ENCODE measurements around the gene FABP3.

FABP3 gene

DNA sequence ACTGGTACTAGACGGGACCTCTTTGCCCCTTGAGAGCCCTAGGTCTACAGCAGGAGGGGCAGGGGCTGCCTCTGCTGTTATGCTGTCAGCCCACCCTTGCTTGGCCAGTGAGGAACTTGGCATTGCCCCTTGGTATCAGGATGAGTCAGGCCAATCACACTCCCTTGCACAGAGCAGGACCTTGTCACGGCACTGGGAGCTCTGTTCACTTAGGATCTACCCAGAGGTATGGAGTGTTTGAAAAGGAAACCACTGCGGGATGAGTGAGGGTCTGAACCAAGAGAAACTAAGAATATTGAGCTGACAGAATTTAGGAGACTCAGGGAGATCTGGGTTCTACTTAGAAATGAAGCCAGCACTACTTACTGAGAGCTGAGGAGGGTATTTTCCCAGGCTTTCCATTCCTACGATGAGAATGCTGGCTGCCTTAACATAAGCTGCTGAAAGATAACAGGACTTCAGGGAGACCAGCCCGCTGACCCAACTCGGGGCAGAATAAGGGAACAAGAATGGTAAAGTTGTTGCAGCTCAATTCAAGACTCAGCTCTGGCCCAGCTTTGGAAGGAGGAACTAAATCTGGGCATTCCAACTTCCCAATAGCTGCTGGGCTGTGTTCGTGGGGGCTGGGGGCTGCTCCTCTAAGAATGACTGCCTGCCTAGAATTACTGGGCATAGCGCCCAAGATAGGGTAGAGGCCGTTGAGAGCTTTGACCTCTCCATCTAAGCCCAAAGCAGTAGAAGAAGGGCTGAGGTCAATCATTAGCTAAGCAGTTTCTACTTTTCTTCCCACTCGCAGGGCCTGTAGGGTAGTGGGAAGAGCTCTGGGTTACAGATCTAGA, 1.5 kb downstream of the FABP3 start:
- DNase-seq: no peak

DNA sequence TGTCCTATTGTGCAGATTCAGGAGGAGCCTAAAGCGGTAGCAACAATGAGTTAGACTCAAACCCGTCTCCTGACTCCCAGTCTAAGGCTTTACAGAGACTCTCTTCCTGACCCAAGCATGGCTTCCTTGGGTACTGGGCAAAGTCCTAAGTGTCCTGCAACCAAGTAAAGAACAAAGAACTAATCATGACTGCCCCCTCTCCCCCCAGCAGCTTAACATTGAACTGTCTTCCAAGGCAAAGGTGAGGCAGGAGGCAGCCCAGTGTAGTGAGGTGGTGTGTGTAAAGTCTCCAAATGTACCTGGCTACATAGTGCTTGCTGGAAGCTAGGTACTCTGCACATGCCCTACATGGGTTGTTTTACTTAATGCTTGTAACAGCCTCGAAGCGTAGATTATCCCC, 2.3 kb downstream of the FABP3 start:
- DNase-seq: no peak

DNA sequence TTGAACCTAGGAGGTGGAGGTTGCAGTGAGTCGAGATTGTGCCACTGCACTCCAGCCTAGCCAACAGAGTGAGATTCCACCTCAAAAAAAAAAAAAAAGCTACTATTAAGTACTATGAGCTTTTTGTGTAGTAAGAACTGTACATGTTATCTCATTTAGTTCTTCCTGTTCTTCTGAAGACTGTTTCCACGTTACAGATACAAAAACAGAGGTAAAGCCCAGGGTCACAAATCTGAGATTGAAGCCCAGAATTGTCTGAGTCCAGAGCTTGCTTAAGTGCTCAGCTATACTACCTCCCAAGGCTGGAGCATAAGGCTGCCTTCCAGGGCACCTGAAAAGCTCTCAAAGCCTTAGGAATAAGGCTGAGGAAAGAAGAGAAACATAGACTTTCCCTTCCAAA, 2.9 kb downstream of the FABP3 start:
- DNase-seq: no peak

DNA sequence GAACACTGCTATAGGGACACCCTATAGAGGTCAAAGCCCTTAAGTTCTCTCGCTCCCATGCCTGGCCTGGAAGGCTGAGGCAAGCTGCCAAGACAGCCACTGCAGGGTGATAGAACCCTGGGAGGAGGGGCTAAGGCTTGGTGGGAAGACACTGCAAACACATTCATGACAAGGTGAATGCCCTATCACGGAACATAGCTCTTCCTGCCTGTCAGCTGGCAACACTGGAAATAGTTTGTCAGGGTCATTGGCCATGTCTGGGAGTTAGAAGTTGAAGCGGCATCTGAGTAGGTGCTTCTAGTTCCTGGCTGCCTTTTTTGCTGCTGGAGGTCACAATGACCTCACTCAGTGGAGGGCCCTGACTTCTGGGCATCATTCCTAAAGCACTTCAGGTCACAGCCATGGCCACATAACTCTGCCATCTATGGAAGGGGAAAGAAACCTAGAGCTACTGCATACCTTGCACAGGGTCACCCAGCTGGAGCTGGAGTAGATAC, 4.2 kb downstream of the FABP3 start:
- DNase-seq: peak; percentile 52

DNA sequence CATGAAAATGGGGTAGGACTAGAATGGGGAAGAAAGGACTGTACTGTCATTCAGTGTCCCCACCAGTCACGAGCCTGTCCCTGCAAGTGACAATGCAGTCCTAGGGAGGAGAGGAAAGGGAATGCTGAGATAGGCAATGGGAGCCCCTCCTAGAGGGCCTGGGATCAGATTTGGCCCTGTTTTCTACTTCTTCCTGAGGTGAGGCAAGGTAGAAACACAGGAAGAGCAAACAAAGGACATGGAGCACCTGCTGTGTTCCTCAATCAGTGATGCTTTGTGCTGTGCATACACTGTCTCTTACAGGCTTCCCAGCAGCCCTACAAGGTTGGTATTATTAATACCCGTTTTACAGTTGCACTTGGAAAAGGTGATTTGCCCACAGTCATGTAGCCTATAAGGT, 6.1 kb downstream of the FABP3 start:
- no peak for DNase-seq

DNA sequence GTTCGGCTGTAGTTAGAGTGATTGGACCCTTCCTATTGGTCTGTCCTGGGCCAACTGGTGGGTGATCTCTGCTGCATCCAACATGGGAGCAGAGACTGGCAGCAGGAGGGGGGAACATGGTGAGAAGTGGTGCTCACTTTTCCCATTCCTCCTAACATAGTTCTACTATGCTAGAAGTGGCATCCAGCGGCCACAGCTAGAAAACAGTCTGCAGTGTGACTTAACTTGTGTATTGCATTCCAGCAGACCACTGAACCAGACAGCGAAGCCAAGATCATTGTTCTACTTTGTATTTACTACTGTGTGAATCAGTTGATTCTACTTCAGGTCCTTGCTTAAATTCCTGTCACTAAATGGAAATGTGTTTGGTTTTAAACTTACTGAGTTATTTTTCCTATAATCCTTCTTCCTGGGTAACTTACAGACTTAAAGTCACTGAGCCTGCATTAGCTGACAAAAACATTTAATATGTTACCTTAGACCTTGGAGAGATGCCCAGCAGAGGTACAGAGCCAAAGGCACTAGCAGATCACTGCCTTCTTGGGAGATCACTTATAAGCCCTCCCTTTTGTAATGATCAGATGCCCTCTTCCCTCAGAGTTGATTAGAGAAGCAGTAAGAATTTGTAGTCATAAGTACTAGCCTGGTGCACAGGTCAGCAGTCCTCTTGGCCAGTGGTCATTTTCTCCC, 8.2 kb downstream of the FABP3 start:
- no peak for DNase-seq

DNA sequence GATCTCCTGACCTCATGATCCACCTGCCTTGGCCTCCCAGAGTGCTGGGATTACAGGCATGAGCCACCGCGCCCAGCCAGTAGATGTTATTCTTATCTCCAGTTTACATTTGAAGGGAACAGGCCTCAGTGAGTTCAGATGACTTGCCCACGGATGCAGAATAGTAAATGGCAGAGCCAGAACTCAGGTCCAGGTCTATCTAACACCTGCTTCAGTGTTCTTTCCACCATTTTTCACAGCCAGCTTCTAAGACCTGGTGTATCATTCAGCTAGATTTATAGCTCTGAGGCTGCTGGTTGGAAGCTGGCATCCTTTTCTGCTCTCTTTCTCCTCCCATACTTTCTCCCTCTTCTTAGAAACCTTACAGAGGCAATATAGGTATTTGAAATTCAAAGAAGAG, 10.8 kb downstream of the FABP3 start:
- DNase-seq: no peak

DNA sequence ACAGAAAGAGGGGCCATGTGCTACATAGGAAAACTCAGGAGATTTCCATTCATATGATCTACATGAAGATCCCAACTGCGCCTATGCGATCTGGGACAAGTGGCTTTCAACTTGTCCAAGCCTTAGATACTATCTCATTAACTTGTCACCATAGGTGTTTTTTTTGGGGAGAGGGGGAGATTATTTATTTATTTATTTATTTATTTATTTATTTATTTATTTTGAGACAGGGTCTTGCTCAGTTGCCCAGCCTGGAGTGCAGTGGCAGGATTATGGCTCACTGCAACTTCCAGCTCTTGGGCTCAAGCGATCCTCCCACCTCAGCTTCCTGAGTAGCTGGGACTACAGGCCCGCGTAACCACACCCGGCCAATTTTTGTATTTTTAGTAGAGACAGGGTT, 11.3 kb downstream of the FABP3 start:
- no peak for DNase-seq

DNA sequence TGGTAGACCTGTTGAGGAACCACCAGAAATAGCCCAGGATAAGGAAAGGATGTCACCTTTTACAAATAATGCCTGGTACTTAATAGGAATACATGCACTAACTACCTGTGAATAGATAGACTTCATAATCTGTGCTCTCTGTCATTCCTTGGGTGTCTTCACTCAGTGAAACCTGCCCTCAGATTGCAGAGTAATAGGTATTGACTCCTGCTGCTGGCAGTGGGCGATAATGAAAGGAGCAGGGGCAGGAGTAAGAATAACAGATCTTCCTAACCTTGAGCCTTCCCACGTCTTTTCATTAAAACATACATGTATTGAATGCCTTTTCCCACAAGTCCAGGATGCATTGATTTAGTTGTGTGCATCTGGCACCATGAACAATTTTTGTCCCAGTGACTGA, 16.4 kb downstream of the FABP3 start:
- no peak for DNase-seq

DNA sequence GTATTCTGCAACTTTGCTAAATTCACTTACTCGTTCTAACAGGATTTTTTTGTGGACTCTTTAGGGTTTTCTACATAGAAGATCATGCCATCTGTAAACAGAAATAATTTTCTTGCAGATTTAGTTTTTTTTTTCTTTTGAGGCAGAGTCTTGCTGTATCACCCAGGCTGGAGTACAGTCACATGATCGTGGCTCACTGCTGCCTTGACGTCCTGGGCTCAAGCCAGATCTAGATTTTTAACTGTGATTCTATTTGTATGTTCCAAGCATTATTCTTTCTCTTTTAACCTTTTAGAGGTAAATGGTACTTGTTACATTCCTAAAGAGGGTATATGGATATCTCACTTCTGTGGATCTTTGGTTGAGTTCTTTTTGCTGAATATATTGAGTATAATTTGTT, 18.6 kb downstream of the FABP3 start:
- DNase-seq: peak; percentile 48

DNA sequence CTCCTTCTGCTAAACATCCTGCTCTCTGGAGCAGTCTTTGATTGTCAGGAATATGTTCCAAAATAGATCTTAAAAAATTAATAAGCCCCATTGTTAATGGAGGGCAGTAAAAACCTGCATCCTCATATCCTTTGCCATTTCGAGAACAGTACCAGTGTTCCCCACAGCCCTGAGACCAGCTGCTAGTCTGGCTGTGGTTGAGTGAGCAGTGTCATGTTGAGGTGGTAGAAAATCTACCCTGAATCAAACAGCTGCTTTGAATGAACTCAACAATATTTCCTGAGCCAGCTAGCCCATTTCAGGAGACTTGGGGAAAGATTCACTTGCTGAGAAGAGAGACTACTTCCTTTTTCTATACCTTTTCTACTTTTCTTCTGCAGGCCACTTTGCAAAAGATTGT, 24.4 kb downstream of the FABP3 start:
- DNase-seq: no peak

DNA sequence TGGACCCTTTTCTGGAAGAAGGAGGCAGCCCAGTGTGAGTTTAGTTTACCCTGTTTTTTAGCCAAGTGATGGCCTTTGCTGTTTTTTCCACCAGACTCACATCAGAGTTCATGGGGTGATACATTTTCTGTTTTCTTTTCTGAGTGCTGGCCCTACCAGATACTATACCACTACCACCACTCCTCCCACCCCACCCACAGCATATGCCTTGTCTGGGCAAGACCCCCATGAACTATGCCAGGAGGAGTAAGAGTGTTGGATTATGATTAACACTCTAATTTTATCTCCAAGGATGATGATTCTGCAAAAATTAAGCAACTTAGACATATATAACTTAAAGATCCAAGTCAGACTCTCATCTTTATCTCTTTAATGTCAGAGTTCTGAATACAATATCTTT, 26.1 kb downstream of the FABP3 start:
- peak; percentile 87 for DNase-seq

DNA sequence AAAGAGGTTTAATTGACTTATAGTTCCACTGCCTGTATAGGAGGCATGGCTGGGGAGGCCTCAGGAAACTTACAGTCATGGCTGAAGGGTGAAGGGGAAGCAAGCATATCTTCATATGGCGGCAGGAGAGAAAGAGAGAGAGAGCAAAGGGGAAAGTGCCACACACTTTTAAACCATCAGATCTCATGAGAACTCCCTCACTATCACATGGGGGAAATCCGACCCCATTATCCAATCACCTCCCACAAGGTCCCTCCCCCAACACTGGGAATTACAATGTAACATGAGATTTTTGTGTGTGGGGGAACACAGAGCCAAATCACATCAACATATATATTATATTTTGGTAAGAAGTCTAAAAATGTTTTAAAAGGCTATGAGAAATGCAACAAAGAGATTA, 27.2 kb downstream of the FABP3 start:
- peak; percentile 18 for DNase-seq

DNA sequence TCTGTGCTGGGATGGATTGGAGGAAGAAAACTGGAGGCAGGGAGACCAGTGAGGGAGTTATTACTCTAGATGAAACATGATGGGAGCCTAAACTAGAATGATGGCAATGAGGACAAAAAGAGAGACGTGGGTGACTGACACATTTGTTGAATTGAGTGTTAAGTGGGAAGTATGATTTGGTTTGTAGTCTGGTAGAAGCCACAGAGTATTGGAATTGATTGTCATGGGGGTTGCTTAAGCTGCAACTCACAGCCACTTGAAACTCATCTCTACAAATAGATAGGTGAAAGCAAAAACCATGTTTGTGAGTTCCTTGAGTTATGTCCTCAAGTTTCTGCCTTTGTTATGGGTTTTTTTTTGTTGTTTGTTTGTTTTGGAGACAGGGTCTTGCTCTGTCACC, 28.4 kb downstream of the FABP3 start:
- no peak for DNase-seq

DNA sequence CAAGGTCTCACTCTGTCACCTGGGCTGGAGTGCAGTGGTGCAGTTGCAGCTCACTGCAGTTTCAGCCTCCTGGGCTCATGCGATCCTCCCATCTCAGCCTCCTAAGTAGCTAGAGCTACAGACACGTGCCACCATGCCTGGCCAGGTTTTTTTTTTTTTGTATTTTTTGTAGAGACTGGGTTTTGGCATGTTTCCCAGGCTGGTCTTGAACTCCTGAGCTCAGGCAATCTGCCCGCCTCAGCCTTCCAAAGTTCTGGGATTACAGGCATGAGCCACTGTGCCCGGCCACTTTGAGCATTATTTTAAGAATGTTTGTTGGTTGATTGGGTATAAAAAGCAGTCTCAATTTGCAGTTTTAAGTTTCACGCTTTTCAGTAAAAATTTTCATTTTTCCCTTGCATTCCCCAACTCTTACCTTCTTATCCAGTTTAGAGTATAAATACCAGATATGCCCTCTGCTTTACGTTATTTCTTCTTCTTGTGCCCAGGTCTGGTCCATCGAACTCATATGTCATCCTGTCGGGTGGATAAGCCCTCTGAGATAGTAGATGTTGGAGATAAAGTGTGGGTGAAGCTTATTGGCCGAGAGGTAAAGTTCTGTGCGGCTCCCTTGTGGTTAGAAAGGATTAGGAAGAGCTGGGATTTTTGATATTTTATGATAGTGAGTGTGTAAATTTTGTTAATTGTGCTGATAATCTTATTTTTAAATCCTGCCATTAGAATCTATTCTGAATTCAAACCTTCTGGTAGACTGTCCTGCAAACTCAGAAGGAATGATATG, 36.0 kb downstream of the FABP3 start:
- DNase-seq: no peak

DNA sequence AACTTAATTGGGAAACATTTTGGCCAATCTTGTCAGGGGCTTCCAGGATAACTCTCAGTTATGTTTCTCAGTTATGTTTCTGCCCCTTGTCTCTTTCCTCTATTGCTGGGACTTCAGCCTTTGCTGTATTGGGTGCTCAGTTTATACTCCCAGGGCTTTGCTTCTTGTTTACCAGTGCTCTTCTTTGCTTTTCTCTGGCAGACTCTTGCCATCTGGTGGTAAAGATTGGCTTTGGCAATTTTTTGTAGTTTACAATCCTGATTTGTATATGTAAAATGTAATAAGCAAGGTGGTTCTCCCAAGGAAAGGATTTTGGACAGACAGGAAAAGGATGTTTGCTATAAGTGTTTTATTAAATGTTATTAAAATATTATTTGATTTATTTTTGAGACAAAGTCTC, 37.9 kb downstream of the FABP3 start:
- DNase-seq: peak; percentile 72

DNA sequence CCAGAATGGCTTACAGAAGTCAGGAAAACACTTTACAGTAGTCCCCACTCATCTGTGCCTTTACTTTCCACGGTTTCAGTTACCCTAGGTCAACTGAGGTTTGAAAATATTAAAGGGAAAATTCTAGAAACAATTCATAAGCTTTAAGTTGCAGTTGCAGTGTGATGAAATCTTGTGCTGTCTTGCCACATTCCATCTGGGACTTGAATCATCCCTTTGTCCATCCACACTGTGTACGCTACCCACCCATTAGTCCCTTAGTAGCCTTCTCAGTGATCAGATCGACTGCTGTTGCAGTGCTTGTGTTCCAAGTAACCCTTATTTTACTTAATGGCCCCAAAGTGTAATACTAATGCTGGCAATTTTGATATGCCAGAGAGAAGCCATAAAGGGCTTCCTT, 45.5 kb downstream of the FABP3 start:
- no peak for DNase-seq

DNA sequence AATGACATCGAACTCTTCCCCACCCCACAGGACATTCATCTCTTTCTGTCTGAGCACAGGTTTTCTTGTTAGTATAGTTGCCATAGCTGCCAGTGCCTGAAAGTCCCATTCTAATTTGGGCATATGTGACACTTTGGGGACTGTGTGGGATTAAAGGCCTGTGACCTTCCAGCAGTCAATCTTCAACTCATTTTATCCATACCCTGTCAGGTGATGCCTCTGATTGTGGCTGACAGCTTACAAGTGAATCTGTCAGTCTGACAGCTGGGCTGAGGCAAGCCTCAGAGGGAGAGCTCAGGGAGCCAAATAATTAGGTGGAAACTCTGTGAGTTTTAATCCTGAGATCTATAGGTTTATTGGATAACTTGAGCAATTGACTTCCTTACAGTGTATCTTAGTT, 46.4 kb downstream of the FABP3 start:
- DNase-seq: no peak

DNA sequence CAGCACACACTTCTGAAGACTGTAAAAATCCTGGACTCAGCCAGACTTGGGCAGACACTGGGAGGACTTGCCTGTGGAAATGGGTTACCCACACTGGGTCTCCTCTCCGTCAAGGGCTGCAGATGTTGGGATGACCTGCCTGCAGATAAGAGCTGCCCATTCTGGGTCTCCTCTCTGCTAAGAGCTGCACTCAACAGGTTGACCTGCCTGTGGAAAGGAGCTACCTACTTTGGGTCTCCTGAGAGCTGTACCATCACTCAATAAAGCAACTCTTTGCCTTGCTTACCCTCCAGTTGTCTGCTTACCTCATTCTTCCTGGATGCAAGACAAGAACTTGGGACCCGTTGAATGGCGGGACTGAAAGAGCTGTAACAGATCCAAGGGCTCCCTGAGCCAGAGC, 47.9 kb downstream of the FABP3 start:
- no peak for DNase-seq

DNA sequence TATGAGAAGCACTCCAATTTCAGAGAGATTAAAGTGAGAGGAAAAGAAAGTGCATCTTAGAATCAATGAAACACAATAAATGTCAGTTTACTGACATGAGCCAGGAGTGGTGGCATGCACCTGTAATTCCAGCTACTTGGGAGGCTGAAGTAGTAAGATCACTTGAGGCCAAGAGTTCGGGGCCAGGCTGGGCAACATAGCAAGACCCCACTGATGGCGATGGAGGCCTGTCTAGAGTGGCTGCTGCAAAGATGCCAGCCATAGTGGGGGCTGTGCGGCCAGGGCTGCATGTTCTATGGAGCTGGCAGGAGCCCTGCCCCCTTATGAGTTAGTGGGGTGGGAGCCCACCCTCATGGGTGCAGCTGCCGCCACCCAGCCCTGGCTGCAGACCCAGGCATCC, 48.8 kb downstream of the FABP3 start:
- DNase-seq: no peak

DNA sequence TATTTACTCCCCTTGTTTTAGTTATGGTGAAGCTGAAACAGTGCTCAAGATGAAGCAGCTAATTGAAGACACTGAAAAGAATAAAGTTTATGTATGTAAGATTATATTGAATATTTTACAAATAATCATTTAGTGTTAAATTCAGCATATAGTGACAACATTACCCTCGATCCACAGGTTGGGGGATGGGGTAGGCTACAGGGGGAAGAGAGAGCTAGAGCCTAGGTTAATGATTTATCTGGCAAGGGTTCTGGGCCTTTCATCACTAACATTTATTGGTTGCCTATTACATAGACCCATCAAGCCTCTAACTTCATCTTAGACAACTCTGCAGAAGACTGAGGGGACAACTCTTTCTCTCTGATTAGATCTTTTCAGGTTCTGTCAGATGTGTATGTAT, 54.7 kb downstream of the FABP3 start:
- DNase-seq: no peak

DNA sequence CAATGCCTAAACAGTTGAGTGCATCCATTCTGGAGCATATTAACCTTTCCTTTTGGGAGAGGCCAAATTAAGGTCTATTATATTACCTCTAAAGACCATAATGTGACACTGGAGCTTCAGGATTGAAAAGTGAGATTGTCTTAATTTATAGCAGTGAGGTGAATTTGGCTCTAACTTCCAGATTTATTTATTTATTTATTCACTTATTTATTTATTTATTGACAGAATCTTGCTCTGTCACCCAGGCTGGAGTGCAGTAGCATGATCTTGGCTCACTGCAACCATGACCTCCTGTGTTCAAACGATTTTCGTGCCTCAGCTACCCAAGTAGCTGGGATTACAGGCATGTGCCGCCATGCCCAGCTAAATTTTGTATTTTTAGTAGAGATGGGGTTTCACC, 57.0 kb downstream of the FABP3 start:
- DNase-seq: no peak
